ENCODE measurements around the gene UGT2B7. TPM values are rescaled to one million over a fixed set of nuclear protein-coding genes. Genes with fewer than 3 reads are reported as not detected.
"Not testable (repeated sequence)": the region's sequence is repeated elsewhere in the genome, so short reads cannot be mapped to it uniquely, and the experiment has no call there.

Gene UGT2B7
- total RNA-seq, result 0.91 and 0.97 TPM in 2 replicates
- long read RNA-seq, partial matches to known transcripts, result 0 of 19 reads
- long read RNA-seq, other reads (novel, unspliced or antisense), result 19 of 19 reads

DNA sequence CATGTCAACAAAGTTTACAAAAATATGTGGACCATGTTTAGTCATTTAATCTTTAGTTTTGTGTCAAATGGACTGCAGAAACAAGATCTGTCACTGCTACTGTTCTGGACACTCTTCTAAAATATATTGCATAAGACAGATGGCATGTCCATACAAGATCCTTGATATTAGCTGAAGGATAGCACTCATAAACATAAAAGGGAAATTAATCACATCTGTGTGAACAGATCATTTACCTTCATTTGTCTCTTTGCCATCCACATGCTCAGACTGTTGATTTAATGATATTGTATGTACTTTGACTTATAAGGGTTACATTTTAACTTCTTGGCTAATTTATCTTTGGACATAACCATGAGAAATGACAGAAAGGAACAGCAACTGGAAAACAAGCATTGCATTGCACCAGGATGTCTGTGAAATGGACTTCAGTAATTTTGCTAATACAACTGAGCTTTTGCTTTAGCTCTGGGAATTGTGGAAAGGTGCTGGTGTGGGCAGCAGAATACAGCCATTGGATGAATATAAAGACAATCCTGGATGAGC lies at the start of gene UGT2B7:
Gene UGT2B7 (plus strand): TSS at position 364 of the 546 bp plus-strand sequence. CDS start 47 bp downstream, at position 411.
- Mint-ChIP-seq H3K4me3 (ENCODE audit: unreplicated experiment) (no peak within 1 kb of the TSS), H3K27ac (ENCODE audit: unreplicated experiment) (no peak within 1 kb of the TSS), H3K9me3 (ENCODE audit: unreplicated experiment) (no peaks in the 10 kb centered on the region), H3K27me3 (ENCODE audit: unreplicated experiment) (no peaks in the 10 kb centered on the region), H3K4me1 (ENCODE audit: unreplicated experiment) (peaks cover 6% of the 10 kb centered on the region), H3K36me3 (ENCODE audit: unreplicated experiment) (no peaks in the 10 kb centered on the region)
- TF ChIP-seq, protein P1, sequence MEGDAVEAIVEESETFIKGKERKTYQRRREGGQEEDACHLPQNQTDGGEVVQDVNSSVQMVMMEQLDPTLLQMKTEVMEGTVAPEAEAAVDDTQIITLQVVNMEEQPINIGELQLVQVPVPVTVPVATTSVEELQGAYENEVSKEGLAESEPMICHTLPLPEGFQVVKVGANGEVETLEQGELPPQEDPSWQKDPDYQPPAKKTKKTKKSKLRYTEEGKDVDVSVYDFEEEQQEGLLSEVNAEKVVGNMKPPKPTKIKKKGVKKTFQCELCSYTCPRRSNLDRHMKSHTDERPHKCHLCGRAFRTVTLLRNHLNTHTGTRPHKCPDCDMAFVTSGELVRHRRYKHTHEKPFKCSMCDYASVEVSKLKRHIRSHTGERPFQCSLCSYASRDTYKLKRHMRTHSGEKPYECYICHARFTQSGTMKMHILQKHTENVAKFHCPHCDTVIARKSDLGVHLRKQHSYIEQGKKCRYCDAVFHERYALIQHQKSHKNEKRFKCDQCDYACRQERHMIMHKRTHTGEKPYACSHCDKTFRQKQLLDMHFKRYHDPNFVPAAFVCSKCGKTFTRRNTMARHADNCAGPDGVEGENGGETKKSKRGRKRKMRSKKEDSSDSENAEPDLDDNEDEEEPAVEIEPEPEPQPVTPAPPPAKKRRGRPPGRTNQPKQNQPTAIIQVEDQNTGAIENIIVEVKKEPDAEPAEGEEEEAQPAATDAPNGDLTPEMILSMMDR (IDR thresholded peaks at IDR 0.05), result no peak
- DNase-seq (ENCODE audit: extremely low spot score, unreplicated experiment), result no peak

DNA sequence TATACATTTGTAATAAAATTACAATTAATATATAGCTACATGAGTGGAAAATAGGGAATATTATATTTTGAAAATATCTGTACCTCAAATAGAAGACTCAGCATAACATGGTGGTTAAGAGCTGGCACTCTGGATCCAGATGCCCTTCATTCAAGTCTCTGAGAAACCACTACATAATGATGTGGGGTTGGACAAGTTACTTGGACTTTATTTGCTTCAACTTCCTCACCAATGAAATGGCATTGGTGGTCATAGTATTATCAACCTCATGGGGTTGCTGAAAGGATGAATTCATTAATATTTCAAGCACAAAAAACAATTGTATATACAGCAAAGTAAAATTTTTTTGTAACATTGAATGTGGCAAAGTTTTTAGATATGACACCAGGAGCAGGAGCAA lies 46.4 kb upstream of the UGT2B7 start:
- no peak overlapping the region for H3K4me3 Mint-ChIP-seq (ENCODE audit: unreplicated experiment)
- no peak for DNase-seq (ENCODE audit: extremely low spot score, unreplicated experiment)
- H3K27ac Mint-ChIP-seq (ENCODE audit: unreplicated experiment), result no peak overlapping the region
- H3K9me3 Mint-ChIP-seq (ENCODE audit: unreplicated experiment), result peaks cover 6% of the 10 kb centered on the region
- peaks cover 9% of the 10 kb centered on the region for H3K4me1 Mint-ChIP-seq (ENCODE audit: unreplicated experiment)
- H3K36me3 Mint-ChIP-seq (ENCODE audit: unreplicated experiment), result no peaks in the 10 kb centered on the region
- TF ChIP-seq, protein P1 (IDR thresholded peaks at IDR 0.05), result no peak
- no peaks in the 10 kb centered on the region for H3K27me3 Mint-ChIP-seq (ENCODE audit: unreplicated experiment)

DNA sequence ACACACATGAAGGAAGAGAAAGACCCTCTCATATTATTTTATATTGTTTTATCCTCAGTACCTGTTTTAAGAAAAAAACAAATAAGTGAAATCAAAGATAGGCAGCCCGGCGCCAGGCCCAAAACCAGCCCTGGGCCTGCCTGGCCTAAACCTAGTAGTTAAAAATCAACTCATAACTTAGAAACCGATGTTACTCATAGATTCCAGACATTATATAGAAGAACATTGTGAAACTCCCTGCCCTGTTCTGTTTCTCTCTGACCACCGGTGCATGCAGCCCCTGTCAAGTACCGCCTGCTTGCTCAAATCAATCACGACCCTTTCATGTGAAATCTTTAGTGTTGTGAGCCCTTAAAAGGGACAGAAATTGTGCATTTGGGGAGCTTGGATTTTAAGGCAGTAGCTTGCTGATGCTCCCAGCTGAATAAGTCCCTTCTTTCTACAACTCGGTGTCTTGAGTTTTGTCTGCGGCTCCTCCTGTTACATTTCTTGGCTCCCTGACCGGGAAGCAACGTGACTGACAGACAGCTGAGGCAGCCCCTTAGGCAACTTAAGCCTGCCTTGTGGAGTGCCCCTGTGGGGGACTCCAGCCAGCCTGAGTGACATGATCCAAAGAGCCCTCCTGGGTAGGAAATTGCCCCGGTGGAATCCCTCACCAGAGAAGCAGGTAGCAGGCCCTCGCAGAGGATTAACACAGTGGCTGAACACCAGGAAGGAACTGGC lies 45.3 kb upstream of the UGT2B7 start:
- Mint-ChIP-seq H3K27ac (ENCODE audit: unreplicated experiment) (peak overlapping the region; percentile 83), H3K4me1 (ENCODE audit: unreplicated experiment) (peaks cover 11% of the 10 kb centered on the region), H3K4me3 (ENCODE audit: unreplicated experiment) (peak overlapping the region; percentile 3)
- not testable (repeated sequence) for H3K36me3 Mint-ChIP-seq (ENCODE audit: unreplicated experiment); H3K27me3 Mint-ChIP-seq (ENCODE audit: unreplicated experiment); DNase-seq (ENCODE audit: extremely low spot score, unreplicated experiment); H3K9me3 Mint-ChIP-seq (ENCODE audit: unreplicated experiment)

DNA sequence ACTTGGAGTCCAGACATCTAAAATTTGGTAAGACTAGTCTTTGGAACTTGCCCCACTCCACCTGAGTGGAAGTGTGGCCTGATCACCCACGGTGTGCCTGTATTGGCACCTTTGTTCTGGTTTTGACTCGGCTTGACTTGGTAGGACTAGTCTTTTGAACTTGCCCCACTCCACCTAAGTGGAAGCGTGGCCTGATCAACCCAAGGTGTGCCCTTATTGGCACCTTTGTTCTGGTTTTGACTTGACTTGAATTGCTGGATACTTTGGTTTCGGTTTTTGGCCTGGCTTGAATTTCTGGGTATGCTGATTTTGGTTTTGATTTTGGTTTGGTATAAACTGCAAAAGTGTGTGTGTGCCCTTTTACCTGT lies 44.7 kb upstream of the UGT2B7 start:
- Mint-ChIP-seq H3K4me1 (ENCODE audit: unreplicated experiment) (peaks cover 11% of the 10 kb centered on the region), H3K36me3 (ENCODE audit: unreplicated experiment) (no peaks in the 10 kb centered on the region), H3K27me3 (ENCODE audit: unreplicated experiment) (no peaks in the 10 kb centered on the region), H3K9me3 (ENCODE audit: unreplicated experiment) (peaks cover 1% of the 10 kb centered on the region), H3K27ac (ENCODE audit: unreplicated experiment) (peak overlapping the region; percentile 39), H3K4me3 (ENCODE audit: unreplicated experiment) (peak overlapping the region; percentile 7)
- TF ChIP-seq, protein P1 (IDR thresholded peaks at IDR 0.05), result no peak
- DNase-seq (ENCODE audit: extremely low spot score, unreplicated experiment), result no peak

DNA sequence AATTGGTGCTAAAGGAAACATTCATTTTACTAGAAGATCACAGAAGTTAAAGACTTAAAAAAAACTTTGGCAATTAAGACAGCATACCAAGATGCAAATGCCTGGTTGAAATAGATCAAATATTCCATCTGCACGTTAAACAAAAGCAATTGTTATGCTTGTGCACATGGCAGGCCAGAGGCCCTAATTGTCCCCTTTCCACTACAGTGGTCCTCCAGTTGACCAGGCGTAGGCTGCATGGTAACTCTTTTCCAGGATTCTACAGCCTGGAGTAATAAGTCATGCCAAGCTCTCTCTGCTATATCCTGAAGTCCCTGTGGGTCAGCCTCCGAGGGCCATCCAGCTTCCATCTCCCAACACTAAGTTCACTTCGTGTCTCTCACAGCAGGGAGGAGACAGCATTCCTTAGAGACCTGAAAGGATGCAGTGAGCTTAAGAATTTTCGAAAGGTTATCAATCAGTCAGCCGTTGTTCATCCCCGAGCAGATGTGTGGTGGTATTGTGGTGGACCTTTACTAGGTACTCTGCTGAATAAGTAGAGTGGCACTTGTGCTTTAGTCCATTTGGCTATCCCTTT lies 42.9 kb upstream of the UGT2B7 start:
- not testable (repeated sequence) for H3K9me3 Mint-ChIP-seq (ENCODE audit: unreplicated experiment); H3K27me3 Mint-ChIP-seq (ENCODE audit: unreplicated experiment); H3K4me3 Mint-ChIP-seq (ENCODE audit: unreplicated experiment); DNase-seq (ENCODE audit: extremely low spot score, unreplicated experiment); H3K36me3 Mint-ChIP-seq (ENCODE audit: unreplicated experiment)
- peaks cover 22% of the 10 kb centered on the region for H3K4me1 Mint-ChIP-seq (ENCODE audit: unreplicated experiment)
- H3K27ac Mint-ChIP-seq (ENCODE audit: unreplicated experiment), result peak overlapping the region; percentile 56

DNA sequence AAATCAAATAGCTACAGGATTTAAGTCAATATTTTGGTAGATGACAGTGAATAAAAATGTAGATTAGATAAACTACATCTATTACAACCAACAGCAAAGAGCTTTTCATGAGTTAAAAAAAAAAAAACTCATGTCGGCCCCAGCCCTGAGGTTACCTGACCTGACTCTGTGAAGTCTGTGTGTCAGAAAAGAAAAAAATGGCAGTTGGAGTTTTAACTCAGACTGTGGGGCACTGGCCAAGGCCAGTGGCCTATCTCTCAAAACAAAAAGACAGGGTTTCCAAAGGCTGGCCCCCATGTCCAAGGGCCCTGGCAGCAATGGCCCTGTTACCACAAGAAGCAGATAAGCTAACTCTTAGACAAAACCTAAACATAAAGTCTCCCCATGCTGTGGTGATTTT lies 42.2 kb upstream of the UGT2B7 start:
- H3K27me3 Mint-ChIP-seq (ENCODE audit: unreplicated experiment); H3K9me3 Mint-ChIP-seq (ENCODE audit: unreplicated experiment); H3K4me3 Mint-ChIP-seq (ENCODE audit: unreplicated experiment); DNase-seq (ENCODE audit: extremely low spot score, unreplicated experiment); H3K36me3 Mint-ChIP-seq (ENCODE audit: unreplicated experiment): not testable (repeated sequence)
- Mint-ChIP-seq H3K27ac (ENCODE audit: unreplicated experiment) (peak overlapping the region; percentile 56), H3K4me1 (ENCODE audit: unreplicated experiment) (peaks cover 28% of the 10 kb centered on the region)

Data from osteocyte (in vitro differentiated cells).